CD4-positive, alpha-beta T cell treated with Interleukin-4 for 1 hour (primary cell): ENCODE data around the gene GATAD1.

ENCODE experiments used
- DNase-seq, 2 donors: peaks; one replicate each; pipeline ENCODE4 v3.0.0-alpha.2; 2020 to 2022

The GATAD1 gene

GRCh38 chr7:92485267-92485892 lies 38.1 kb downstream of the GATAD1 start:
- DNase-seq = no peak

- no peak for DNase-seq
These were observed 38.7 kb downstream of the GATAD1 start for GRCh38 chr7:92485974-92486373.

GRCh38 chr7:92487804-92488203 lies 40.5 kb downstream of the GATAD1 start:
- DNase-seq = no peak

- no peak for DNase-seq
These were observed 42.4 kb downstream of the GATAD1 start for GRCh38 chr7:92489634-92490033.

- DNase-seq = no peak
These were observed 49.6 kb downstream of the GATAD1 start for GRCh38 chr7:92496876-92497275.

- DNase-seq = no peak
These were observed 51.3 kb downstream of the GATAD1 start for GRCh38 chr7:92498557-92498956.

GRCh38 chr7:92503767-92504166 lies 56.5 kb downstream of the GATAD1 start:
- no peak for DNase-seq

GRCh38 chr7:92504563-92504962 lies 57.3 kb downstream of the GATAD1 start:
- DNase-seq = no peak

- no peak for DNase-seq
These were observed 59.1 kb downstream of the GATAD1 start for GRCh38 chr7:92506363-92506762.

GRCh38 chr7:92508946-92509345 lies 61.7 kb downstream of the GATAD1 start:
- no peak for DNase-seq
